Heart left ventricle (tissue), 16 donors: ENCODE data around the gene MECP2. TPM values are rescaled to one million over a fixed set of nuclear protein-coding genes. Genes with fewer than 3 reads are reported as not detected.

ENCODE experiments used
- ATAC-seq, 4 donors: fragments of 200-7000 bp; cut with Tn5 transposase; one replicate each; pipeline ENCODE4 v1.9.1; 2020 to 2022; ENCODE audit warnings: moderate library complexity in 4 of 4, mild to moderate bottlenecking in 3 of 4, moderate number of reproducible peaks in 1 of 4
- DNase-seq, 5 donors: peaks; one replicate each; pipeline ENCODE4 v3.0.0-alpha.2; 2020
- H3K27ac ChIP-seq, 12 donors: fragments of 200-600 bp; sonication (generic) in 4 of 12; one replicate each; pipeline versions ENCODE4 v1.5.0 to v1.8.0; 2016 to 2022; ENCODE audit warnings: mild to moderate bottlenecking in 2 of 12
- H3K27me3 ChIP-seq, 9 donors: fragments of 200-600 bp; sonication (generic) in 2 of 9; one replicate each; pipeline versions ENCODE4 v1.5.1 to v1.8.0; 2016 to 2022; ENCODE audit warnings: mild to moderate bottlenecking in 3 of 9
- H3K36me3 ChIP-seq, 9 donors: fragments of 200-600 bp; sonication (generic) in 2 of 9; one replicate each; pipeline versions ENCODE4 v1.5.0 to v1.8.0; 2018 to 2022; ENCODE audit warnings: mild to moderate bottlenecking in 2 of 9
- H3K4me1 ChIP-seq, 12 donors: fragments of 200-600 bp; sonication (generic) in 4 of 12; one replicate each; pipeline versions ENCODE4 v1.5.0 to v1.8.0; 2016 to 2022; ENCODE audit warnings: mild to moderate bottlenecking in 3 of 12
- H3K4me3 ChIP-seq, 12 donors: fragments of 200-600 bp; sonication (generic) in 4 of 12; one replicate each; pipeline versions ENCODE4 v1.5.0 to v1.8.0; 2017 to 2022; ENCODE audit warnings: mild to moderate bottlenecking in 9 of 12, moderate library complexity in 4 of 12
- H3K9me3 ChIP-seq, 12 donors: fragments of 200-600 bp; sonication (generic) in 4 of 12; one replicate each; pipeline versions ENCODE4 v1.5.0 to v1.8.0; 2016 to 2022; ENCODE audit warnings: mild to moderate bottlenecking in 1 of 12
- POLR2A ChIP-seq, 2 donors: fragments of 450-650 bp; IDR thresholded peaks; one replicate each; pipeline ENCODE4 v1.6.1; 2017; ENCODE audit warnings: antibody characterized with exemption in 2 of 2, mild to moderate bottlenecking in 2 of 2, moderate library complexity in 2 of 2
- WGBS, 4 donors: extraction: QIAGEN DNeasy Blood & Tissue Kit in 2 of 4; methylation state at CpG; one replicate each; pipeline versions ENCODE4 v1.1.5 to v1.1.7; 2013 to 2018; 5-methylcytosine and 5-hydroxymethylcytosine counted together
- intact Hi-C, 10 donors: fragments of 100-400 bp; cut with DNase I; formaldehyde crosslinking; loops; one replicate each; pipeline versions ENCODE4 v1.11.1 to v1.14.2; 2022
- polyA plus RNA-seq, 2 donors: library from polyadenylated mRNA; stranded (reverse); fragments of 200-250 nt; gene quantifications; one replicate each; pipeline ENCODE4 v1.2.3, GENCODE V29; 2013
- total RNA-seq, 9 donors: library from RNA; depleted of rRNA in 2 of 9; stranded (reverse); fragments of >200 nt in 2 of 9; fragmentation: NEBNext Ultra II Directional in 3 of 9; extraction: Animal tissue kit (Norgen Biotek cat#: 25700) in 3 of 9; gene quantifications; one replicate each; pipeline versions ENCODE4 v1.1.0 to v1.2.4, GENCODE V29; 2016 to 2023
- TF ChIP-seq, protein P1 (sequence below), 12 donors: fragments of 200-600 bp; sonication (generic) in 4 of 12; IDR thresholded peaks; one replicate each; pipeline versions ENCODE4 v1.5.0 to v1.8.0; 2018 to 2022; ENCODE audit warnings: antibody characterized with exemption in 12 of 12, mild to moderate bottlenecking in 5 of 12
- donor health status: ischemic (EF 13 %, LVEDD 7.1; RV severe dilation, severe dysfunction).
- donor health status: healthy with polysubstance abuse.
- donor health status: DM: no; HTN: yes; CAD: no.
- donor health status: DM: no; HTN: no; CAD: no.
- donor health status: ischemic (EF 25% LVEDD 6.9; RV normal size, moderate dysfunction).
- donor health status: ischemic (EF 25% LVEDD 5.7; RV mildly dilated, moderate dysfunction).
- donor health status: healthy.
- donor health status: DM: yes; HTN: yes; CAD: no.
- donor health status: ischemic (EF 35%, LVEDD 5.7; RV mildly dilated, moderate dysfunction).
- donor health status: nonischemic (EF 11% LVEDD 7.7; RV severe dilation, severe dysfunction).
- donor health status: DM: yes; HTN: yes; CAD: no.
- donor health status: PGD.
- donor health status: ischemic (EF 29% LVEDD 5.4; RV normal size, mild dysfunction).
- donor health status: nonischemic (EF 23%, LVEDD 6.1; RV moderate dilation, normal function).

The MECP2 gene
- total and polyA plus RNA-seq, 11 donors, result 22.7 to 83.3 (median 33.6) TPM

GRCh38 chrX:154114652-154115051 is 17.1 kb upstream of the MECP2 start:
- Histone ChIP-seq H3K27me3 (peaks cover 0 to 31% (median 0%) of the 10 kb centered on the region in 9 donors), H3K9me3 (peaks cover 0 to 6% (median 0%) of the 10 kb centered on the region in 12 donors), H3K4me1 (no peaks in the 10 kb centered on the region), H3K36me3 (no peaks in the 10 kb centered on the region), H3K27ac (no peak overlapping the region), H3K4me3 (no peak overlapping the region)
- WGBS, 4 donors, result 92 to 95% (median 93%) methylated on average over 5 of the region's 5 CpGs
- TF ChIP-seq, protein P1, sequence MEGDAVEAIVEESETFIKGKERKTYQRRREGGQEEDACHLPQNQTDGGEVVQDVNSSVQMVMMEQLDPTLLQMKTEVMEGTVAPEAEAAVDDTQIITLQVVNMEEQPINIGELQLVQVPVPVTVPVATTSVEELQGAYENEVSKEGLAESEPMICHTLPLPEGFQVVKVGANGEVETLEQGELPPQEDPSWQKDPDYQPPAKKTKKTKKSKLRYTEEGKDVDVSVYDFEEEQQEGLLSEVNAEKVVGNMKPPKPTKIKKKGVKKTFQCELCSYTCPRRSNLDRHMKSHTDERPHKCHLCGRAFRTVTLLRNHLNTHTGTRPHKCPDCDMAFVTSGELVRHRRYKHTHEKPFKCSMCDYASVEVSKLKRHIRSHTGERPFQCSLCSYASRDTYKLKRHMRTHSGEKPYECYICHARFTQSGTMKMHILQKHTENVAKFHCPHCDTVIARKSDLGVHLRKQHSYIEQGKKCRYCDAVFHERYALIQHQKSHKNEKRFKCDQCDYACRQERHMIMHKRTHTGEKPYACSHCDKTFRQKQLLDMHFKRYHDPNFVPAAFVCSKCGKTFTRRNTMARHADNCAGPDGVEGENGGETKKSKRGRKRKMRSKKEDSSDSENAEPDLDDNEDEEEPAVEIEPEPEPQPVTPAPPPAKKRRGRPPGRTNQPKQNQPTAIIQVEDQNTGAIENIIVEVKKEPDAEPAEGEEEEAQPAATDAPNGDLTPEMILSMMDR (IDR thresholded peaks at IDR 0.05), result no peak
- TF ChIP-seq POLR2A (IDR thresholded peaks at IDR 0.05), result no peak
- no peak for DNase-seq
- ATAC-seq, result no peak
- intact Hi-C loops, result no loop called here

DNA sequence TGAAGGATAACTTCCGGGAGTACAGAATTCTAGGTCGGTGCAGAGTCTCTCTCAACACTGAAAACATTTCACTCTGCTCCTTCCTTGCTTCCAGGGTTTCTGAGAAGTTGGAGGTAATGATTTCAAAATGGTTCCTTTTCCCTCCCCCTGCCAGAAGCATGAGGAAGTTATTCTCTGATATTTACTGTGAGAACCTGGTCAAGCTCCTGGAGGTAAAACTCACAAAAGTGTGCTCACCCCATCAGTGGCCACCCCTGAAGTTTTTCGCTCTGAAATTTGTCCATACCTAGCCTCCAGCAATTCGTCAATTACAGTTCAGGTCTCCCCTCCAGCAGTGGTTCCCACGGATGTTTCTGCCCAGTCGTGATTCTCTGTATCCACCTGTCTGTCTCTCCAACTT is 16.2 kb upstream of the MECP2 start:
- H3K36me3 ChIP-seq, result no peaks in the 10 kb centered on the region
- intact Hi-C loops, result no loop called here
- peaks cover 0 to 27% (median 0%) of the 10 kb centered on the region in 9 donors for H3K27me3 ChIP-seq
- peaks cover 0 to 6% (median 0%) of the 10 kb centered on the region in 12 donors for H3K9me3 ChIP-seq
- no peak overlapping the region for H3K4me3 ChIP-seq
- no peak overlapping the region for H3K27ac ChIP-seq
- ATAC-seq, result no peak
- TF ChIP-seq, protein P1 (IDR thresholded peaks at IDR 0.05), result no peak
- no peak for TF ChIP-seq POLR2A (IDR thresholded peaks at IDR 0.05)
- 63 to 78% (median 73%) methylated on average over 6 of the region's 6 CpGs for WGBS, 4 donors
- H3K4me1 ChIP-seq, result no peaks in the 10 kb centered on the region
- DNase-seq, result no peak

GRCh38 chrX:154098551-154098950 is 1.0 kb upstream of the MECP2 start:
- Histone ChIP-seq H3K27ac (peak overlapping the region in 4 of 12 donors; percentile 3 to 77 (median 68)), H3K36me3 (no peaks in the 10 kb centered on the region), H3K27me3 (peaks cover 0 to 33% (median 0%) of the 10 kb centered on the region in 9 donors), H3K4me1 (peaks cover 0 to 34% (median 21%) of the 10 kb centered on the region in 12 donors), H3K4me3 (peak overlapping the region in 2 of 12 donors; percentile 40 to 54), H3K9me3 (no peaks in the 10 kb centered on the region)
- intact Hi-C loops, result loop anchor here in 3 of 10 donors (5.0 to 10.0 kb wide), 3 partner anchors 54 to 126 kb away; partner anchors contain the start of genes HCFC1 (in 1 of the 3) and TMEM187 (in 1 of the 3)
- whole genome bisulfite sequencing, 4 donors, result 32 to 54% (median 52%) methylated on average over 2 of the region's 2 CpGs
- DNase-seq (no peak), ATAC-seq (no peak)
- TF ChIP-seq, protein P1 (IDR thresholded peaks at IDR 0.05), result no peak
- no peak for TF ChIP-seq POLR2A (IDR thresholded peaks at IDR 0.05)

DNA sequence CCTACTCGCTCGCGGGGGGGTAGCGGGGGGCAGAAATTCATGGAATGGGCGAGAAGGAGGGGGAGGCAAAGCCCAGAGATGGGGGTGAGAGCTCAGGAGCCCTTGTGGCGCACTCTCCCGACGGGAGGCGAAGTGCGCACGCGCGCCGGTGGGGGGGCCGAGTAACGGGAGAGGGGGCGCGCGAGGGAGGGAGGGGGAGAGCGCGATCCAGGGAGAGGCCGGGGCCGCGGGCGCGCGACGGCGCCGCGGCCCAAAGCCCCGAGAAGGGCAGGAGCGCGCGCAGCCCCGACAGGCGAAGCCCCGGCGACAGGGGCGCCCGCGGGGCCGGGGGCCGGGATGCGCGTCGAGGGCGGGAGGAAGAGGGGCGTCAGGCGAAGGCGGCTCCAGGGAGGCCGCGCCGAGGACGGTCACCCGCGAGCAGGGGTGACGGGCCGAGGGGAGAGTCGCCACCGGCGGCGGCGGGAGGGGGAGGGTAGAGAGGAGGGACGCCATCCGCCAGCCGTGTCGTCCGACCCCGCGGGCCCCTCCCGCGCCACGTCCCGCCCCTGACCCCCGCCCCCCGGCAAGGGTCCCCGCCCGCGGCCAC is 421 bp downstream of the MECP2 start:
- peaks cover 0 to 49% (median 32%) of the 10 kb centered on the region in 12 donors for H3K4me1 ChIP-seq
- 0 to 42% (median 22%) methylated on average over 25 to 75 of the region's 80 CpGs for WGBS, 4 donors
- H3K9me3 ChIP-seq, result no peaks in the 10 kb centered on the region
- no peaks in the 10 kb centered on the region for H3K36me3 ChIP-seq
- TF ChIP-seq, protein P1 (IDR thresholded peaks at IDR 0.05), result no peak
- no peak for TF ChIP-seq POLR2A (IDR thresholded peaks at IDR 0.05)
- peak overlapping the region; percentile 90 to 99 (median 96) for H3K27ac ChIP-seq
- H3K27me3 ChIP-seq, result peaks cover 0 to 27% (median 0%) of the 10 kb centered on the region in 9 donors
- peak overlapping the region; percentile 54 to 94 (median 78) for H3K4me3 ChIP-seq
- peak; percentile 71 to 81 (median 74) for ATAC-seq
- DNase-seq, result peak; percentile 69 to 82 (median 79)
- intact Hi-C loops, result loop anchor here in 3 of 10 donors (2.0 to 10.0 kb wide), 4 partner anchors 52 to 125 kb away; partner anchors contain the start of genes HCFC1 (in 1 of the 3) and TMEM187 (in 1 of the 3)
